ENCODE data around the gene GLYR1. TPM values are rescaled to one million over a fixed set of nuclear protein-coding genes. Genes with fewer than 3 reads are reported as not detected.

Gene GLYR1
- total and polyA plus RNA-seq, 2 donors (not counting 3 experiments of a cell fraction or from before 2014, with no cell fraction given): 47.9 to 107 TPM

DNA sequence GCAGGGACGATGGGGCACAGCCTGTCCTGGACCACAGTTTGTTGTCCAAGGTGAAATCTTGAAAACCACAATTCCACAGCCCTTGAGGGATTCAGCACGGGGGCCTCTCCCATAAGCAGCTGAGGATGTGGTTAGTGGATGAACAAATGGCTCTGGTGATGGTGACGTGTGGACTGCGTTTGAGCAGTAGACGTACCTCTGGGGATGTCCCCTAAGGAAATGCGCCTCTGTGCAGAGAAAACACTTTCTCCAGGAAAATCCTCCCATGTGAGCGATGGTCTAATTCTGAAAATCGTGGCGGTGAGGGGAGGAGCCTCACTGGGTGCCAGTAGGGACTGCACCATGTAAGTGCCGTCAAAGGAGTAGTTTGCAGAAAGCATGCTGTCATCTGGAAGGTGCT, 56.2 kb downstream of the GLYR1 start:
- Histone ChIP-seq H3K79me2 (ENCODE audit: control insufficient read depth, insufficient read depth, low read length) (no peaks in the 10 kb centered on the region), H4K20me1 (replicated peaks; ENCODE audit: control insufficient read depth, extremely low read depth, insufficient read depth, low read length) (no peaks in the 10 kb centered on the region), H3K4me3 (replicated peaks in 1 of 3; ENCODE audit: insufficient read depth in 1 of 3, low read depth in 1 of 3, low read length in 3 of 3) (no peak overlapping the region), H3K9me3 (replicated peaks; ENCODE audit: control insufficient read depth, insufficient read depth, low read length) (no peaks in the 10 kb centered on the region), H3K4me1 (ENCODE audit: control insufficient read depth, extremely low read depth, insufficient read depth, low read length) (no peaks in the 10 kb centered on the region), H2AFZ (ENCODE audit: low read depth, low read length) (no peak overlapping the region), H3K9ac (replicated peaks; ENCODE audit: extremely low read depth, insufficient read depth, low read length) (no peak overlapping the region), H3K9me1 (replicated peaks; ENCODE audit: control insufficient read depth, extremely low read depth, insufficient read depth, low read length) (no peaks in the 10 kb centered on the region), H3K27ac (ENCODE audit: insufficient read depth, low read depth, low read length) (no peak overlapping the region), H3K4me2 (ENCODE audit: insufficient read depth, low read length) (no peak overlapping the region), H3K36me3 (ENCODE audit: control insufficient read depth in 2 of 2, extremely low read depth in 1 of 2, insufficient read depth in 2 of 2, low read length in 2 of 2) (no peaks in the 10 kb centered on the region), H3K27me3 (ENCODE audit: control insufficient read depth in 2 of 2, insufficient read depth in 2 of 2, low read length in 2 of 2) (no peaks in the 10 kb centered on the region)
- dilution Hi-C loops (cut with MboI; ENCODE audit: extremely low pct_ligation_motif_present, low sequenced_read_pairs): no loop called here
- ChIA-PET POLR2A (no interaction called here), CTCF (no interaction called here)
- DNase-seq (ENCODE audit: low read depth, low spot score): no peak
- TF ChIP-seq MYC (IDR thresholded peaks at IDR 0.05; ENCODE audit: low read depth, low read length) (no peak), EZH2 (IDR thresholded peaks at IDR 0.05; ENCODE audit: borderline replicate concordance, low read depth, low read length, severe bottlenecking) (no peak), FOS (IDR thresholded peaks at IDR 0.05; ENCODE audit: borderline replicate concordance, insufficient read depth, low read length) (no peak)
- no TSS peak for BruUV-seq (replicated peaks)
- FAIRE-seq: no peak
- intact Hi-C loops (cut with micrococcal nuclease): no loop called here

DNA sequence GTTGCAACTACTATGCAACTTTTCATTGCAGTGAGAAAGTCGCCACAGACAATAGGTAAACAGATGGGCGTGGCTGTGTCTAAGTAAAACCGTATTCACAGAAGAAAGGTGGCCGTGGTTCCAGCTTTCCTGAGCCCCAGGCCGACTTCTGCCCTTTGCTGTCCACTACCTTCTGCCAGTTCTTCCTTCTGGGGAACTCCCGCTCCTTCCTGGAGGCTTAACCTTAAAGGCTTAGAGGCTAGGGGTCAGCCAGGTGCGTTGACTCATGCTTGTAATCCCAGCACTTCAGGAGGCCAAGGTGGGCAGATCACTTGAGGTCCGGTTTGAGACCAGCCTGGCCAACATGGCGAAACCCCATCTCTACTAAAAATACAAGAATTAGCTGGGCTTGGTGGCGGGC, 56.8 kb downstream of the GLYR1 start:
- Histone ChIP-seq H3K9ac (replicated peaks; ENCODE audit: extremely low read depth, insufficient read depth, low read length) (no peak overlapping the region), H3K79me2 (ENCODE audit: control insufficient read depth, insufficient read depth, low read length) (no peaks in the 10 kb centered on the region), H3K4me2 (ENCODE audit: insufficient read depth, low read length) (no peak overlapping the region), H3K4me3 (replicated peaks in 1 of 3; ENCODE audit: insufficient read depth in 1 of 3, low read depth in 1 of 3, low read length in 3 of 3) (no peak overlapping the region), H3K9me1 (replicated peaks; ENCODE audit: control insufficient read depth, extremely low read depth, insufficient read depth, low read length) (no peaks in the 10 kb centered on the region), H3K27ac (ENCODE audit: insufficient read depth, low read depth, low read length) (no peak overlapping the region), H3K4me1 (ENCODE audit: control insufficient read depth, extremely low read depth, insufficient read depth, low read length) (no peaks in the 10 kb centered on the region), H3K27me3 (ENCODE audit: control insufficient read depth in 2 of 2, insufficient read depth in 2 of 2, low read length in 2 of 2) (no peaks in the 10 kb centered on the region), H2AFZ (ENCODE audit: low read depth, low read length) (no peak overlapping the region), H3K9me3 (replicated peaks; ENCODE audit: control insufficient read depth, insufficient read depth, low read length) (no peaks in the 10 kb centered on the region), H3K36me3 (ENCODE audit: control insufficient read depth in 2 of 2, extremely low read depth in 1 of 2, insufficient read depth in 2 of 2, low read length in 2 of 2) (no peaks in the 10 kb centered on the region), H4K20me1 (replicated peaks; ENCODE audit: control insufficient read depth, extremely low read depth, insufficient read depth, low read length) (no peaks in the 10 kb centered on the region)
- dilution Hi-C loops (cut with MboI; ENCODE audit: extremely low pct_ligation_motif_present, low sequenced_read_pairs): no loop called here
- POLR2A ChIA-PET: no interaction called here
- CTCF ChIA-PET: interaction anchor here (0.7 kb wide), 1 partner anchor 37 kb away, joined by 3 read pairs; no protein-coding TSS in a partner anchor
- no peak for FAIRE-seq
- intact Hi-C loops (cut with micrococcal nuclease): no loop called here
- DNase-seq (ENCODE audit: low read depth, low spot score): no peak
- TF ChIP-seq FOS (IDR thresholded peaks at IDR 0.05; ENCODE audit: borderline replicate concordance, insufficient read depth, low read length) (no peak), JUN (IDR thresholded peaks at IDR 0.05; ENCODE audit: borderline replicate concordance, insufficient read depth, insufficient read length, low read depth) (no peak), POLR2A (IDR thresholded peaks at IDR 0.05; ENCODE audit: low read depth, low read length) (no peak), EZH2 (IDR thresholded peaks at IDR 0.05; ENCODE audit: borderline replicate concordance, low read depth, low read length, severe bottlenecking) (no peak), POLR2AphosphoS5 (IDR thresholded peaks at IDR 0.05; ENCODE audit: insufficient read depth, low read depth, low read length) (no peak), MYC (IDR thresholded peaks at IDR 0.05; ENCODE audit: low read depth, low read length) (no peak), GATA2 (IDR thresholded peaks at IDR 0.05; ENCODE audit: insufficient read depth, insufficient read length, low read depth, low read length) (no peak)
- TF ChIP-seq, protein P1, sequence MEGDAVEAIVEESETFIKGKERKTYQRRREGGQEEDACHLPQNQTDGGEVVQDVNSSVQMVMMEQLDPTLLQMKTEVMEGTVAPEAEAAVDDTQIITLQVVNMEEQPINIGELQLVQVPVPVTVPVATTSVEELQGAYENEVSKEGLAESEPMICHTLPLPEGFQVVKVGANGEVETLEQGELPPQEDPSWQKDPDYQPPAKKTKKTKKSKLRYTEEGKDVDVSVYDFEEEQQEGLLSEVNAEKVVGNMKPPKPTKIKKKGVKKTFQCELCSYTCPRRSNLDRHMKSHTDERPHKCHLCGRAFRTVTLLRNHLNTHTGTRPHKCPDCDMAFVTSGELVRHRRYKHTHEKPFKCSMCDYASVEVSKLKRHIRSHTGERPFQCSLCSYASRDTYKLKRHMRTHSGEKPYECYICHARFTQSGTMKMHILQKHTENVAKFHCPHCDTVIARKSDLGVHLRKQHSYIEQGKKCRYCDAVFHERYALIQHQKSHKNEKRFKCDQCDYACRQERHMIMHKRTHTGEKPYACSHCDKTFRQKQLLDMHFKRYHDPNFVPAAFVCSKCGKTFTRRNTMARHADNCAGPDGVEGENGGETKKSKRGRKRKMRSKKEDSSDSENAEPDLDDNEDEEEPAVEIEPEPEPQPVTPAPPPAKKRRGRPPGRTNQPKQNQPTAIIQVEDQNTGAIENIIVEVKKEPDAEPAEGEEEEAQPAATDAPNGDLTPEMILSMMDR (IDR thresholded peaks at IDR 0.05; ENCODE audit: extremely low read depth in 1 of 2, insufficient read depth in 1 of 2, low read depth in 1 of 2, low read length in 2 of 2): no peak
- TF ChIP-seq, protein P2, sequence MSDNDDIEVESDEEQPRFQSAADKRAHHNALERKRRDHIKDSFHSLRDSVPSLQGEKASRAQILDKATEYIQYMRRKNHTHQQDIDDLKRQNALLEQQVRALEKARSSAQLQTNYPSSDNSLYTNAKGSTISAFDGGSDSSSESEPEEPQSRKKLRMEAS (IDR thresholded peaks at IDR 0.05; ENCODE audit: insufficient read depth, insufficient read length): no peak
- BruUV-seq (replicated peaks): no TSS peak

All from endothelial cell of umbilical vein (primary cell).